Measurements from ENCODE around the gene MADD.

Gene MADD

GRCh38 chr11:47253660-47254059, 16.3 kb upstream of the MADD start:
- no peak for DNase-seq

GRCh38 chr11:47254386-47254785, 15.5 kb upstream of the MADD start:
- DNase-seq, result no peak

DNA sequence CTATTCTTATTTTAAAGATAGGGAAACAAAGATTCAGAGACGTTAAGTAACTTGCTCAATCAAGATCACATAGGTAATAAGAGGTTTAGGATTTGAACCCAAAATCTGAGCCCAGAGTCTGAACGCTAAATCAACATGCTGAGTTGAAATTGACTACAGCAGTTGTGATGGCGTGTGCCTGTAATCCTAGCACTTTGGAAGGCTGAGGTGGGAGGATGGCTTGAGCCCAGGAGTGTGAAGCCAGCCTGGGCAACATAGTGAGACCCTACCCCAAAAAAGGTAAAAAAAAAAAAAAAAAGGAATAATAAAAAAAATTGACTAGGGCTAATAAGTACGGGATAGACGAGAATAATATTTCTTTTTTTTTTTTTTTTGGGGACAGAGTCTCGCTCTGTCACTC, 13.6 kb upstream of the MADD start:
- DNase-seq, result no peak

GRCh38 chr11:47257177-47257516, 12.8 kb upstream of the MADD start:
- DNase-seq, result no peak

DNA sequence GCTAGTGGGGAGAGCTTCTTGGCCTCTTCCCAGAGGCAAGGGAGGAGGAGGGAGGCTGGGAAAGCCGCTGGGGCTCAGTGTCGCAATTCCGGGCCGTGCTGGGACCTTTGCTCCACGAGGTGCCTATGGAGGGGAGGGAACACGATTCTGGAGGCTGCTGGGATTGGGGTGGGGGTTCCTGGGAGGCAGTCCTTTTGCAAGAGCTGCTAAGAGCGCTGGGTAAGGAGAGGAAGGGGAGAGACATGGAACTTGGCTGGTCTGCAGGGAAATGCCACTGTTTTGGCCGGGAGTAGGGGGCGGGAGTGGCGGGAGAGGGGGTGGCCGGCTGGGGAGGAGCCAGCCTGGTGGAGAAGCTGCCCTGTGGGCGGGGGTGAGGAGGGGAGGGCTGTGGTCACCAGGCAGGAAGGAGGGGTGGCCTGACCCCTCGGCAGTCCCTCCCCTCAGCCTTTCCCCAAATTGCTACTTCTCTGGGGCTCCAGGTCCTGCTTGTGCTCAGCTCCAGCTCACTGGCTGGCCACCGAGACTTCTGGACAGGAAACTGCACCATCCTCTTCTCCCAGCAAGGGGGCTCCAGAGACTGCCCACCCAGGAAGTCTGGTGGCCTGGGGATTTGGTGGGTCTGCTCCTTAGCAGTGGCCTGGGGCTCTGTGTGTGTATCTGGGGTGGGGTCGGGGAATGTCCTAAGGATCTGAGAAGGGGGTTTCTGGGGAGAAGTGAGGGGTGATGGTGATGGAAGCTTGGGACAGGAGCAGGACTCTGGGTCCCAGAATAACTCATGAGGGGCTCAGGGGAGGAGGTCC, 12.2 kb upstream of the MADD start, which contains the start of gene NR1H3:
NR1H3 (plus strand) TSS at position 480 of the 800 bp plus-strand sequence. CDS start 1,221 bp downstream, outside the sequence.
- no peak for DNase-seq

DNA sequence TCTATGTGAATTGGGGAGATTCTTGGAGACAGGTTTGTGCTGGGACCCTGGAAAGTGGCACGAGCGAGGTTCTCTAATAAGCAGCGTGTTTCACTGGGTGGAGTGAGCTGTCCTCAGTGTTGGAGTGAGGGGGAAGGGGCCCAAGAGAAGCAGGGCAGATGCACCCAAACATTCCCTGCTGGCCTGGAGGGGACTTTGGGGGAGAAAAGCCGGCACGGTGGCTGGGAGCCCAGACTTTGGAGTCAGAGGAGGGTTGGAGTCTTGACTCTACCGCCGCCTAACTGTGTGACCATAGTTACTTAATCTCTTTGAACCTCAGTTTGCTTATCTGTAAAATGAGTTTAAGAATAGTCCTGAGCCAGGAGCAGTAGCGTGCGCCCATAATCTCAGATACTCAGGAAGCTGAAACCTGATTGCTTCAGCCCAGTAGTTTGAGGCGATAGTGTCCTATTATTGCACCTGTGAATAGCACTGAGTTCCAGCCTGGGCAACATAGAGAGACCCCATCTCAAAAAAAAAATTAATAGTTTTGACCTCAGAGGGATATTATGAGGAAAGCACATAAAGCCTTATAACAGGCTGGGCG, 11.5 kb upstream of the MADD start:
- DNase-seq, result no peak

DNA sequence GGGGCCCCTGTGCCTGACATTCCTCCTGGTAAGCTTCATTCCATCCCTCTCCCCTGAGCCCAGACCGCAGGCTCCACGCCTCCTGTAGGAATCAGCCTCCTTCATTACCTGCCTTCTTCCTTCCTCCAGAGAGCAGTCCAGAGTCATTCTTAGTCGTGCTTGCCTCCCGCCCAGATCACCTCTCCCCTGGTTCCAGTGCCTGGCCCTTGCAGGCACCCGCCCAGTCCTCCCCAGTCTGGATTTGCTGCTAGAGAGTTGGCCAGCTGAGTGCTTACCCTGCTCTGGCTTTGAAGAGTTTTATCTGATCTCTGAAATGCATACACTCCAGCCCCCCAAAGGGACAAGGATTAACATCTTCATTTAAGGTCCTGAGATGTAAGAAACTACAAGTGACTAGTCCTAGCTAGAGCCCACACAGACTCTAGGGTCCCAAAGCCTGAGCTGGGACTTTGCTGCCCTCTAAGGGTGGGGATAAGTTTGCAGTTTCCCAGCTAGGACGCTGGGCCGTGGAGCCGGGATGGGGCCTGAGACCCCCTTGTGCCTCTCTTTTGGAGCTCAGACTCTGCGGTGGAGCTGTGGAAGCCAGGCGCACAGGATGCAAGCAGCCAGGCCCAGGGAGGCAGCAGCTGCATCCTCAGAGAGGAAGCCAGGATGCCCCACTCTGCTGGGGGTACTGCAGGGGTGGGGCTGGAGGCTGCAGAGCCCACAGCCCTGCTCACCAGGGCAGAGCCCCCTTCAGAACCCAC, 10.5 kb upstream of the MADD start:
- peak; percentile 57 for DNase-seq

GRCh38 chr11:47260366-47260765, 9.6 kb upstream of the MADD start:
- no peak for DNase-seq

DNA sequence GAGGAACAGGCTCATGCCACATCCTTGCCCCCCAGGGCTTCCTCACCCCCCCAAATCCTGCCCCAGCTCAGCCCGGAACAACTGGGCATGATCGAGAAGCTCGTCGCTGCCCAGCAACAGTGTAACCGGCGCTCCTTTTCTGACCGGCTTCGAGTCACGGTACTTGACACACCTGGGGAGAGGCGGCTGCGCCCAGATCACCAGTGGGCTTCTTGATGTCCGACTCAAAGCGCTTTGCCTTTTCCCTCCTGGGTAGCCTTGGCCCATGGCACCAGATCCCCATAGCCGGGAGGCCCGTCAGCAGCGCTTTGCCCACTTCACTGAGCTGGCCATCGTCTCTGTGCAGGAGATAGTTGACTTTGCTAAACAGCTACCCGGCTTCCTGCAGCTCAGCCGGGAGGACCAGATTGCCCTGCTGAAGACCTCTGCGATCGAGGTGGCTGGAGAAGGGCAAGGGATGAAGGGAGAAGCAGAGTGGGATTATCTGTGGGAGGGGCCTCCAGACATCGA, 8.6 kb upstream of the MADD start:
- no peak for DNase-seq

- DNase-seq, result no peak
These were observed 5.8 kb upstream of the MADD start for GRCh38 chr11:47264119-47264518.

GRCh38 chr11:47264521-47264920, 5.4 kb upstream of the MADD start:
- no peak for DNase-seq

- no peak for DNase-seq
These were observed 2.1 kb upstream of the MADD start for GRCh38 chr11:47267876-47268275.

- no peak for DNase-seq
These were observed 1.4 kb upstream of the MADD start for GRCh38 chr11:47268448-47269001.

- peak; percentile 87 for DNase-seq
These were observed 718 bp upstream of the MADD start for GRCh38 chr11:47269002-47269828.

GRCh38 chr11:47270331-47271271, 668 bp downstream of the MADD start:
- no peak for DNase-seq

- DNase-seq, result no peak
These were observed 1.4 kb downstream of the MADD start for GRCh38 chr11:47271328-47271727.

DNA sequence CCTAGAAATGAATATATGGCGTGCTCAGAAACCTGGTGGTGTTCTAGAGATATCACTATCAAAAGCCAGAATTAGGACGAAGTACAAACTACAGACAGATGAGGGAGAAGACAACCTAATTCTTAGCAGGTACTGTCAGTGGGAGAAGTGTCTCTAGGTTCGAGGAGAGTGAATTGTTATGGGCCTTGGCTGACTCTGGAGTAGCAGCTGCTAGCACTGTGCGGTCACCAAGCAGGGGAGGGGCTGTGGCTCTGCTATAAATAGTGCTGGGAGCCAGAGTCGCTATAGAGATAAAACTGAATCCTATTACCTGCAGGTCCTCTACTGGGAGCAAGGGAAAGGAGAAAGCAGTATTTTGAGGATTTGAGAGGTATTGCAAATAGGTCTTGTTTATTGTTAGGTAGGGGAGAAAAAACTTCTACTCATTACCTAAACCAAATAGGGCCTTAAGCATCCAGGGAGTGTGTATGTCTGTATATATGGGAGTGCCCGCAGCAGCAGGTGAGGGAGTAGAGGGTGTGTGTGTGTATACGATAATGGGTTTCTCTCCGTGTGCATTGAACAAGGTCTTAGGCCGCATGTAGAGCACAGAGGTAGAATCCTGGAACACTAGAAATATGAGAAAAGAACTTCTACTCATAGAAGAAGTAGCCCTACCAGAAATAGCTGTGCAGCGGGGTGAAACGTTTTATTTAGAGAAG, 2.2 kb downstream of the MADD start:
- no peak for DNase-seq

- no peak for DNase-seq
These were observed 2.8 kb downstream of the MADD start for GRCh38 chr11:47272706-47273105.

DNA sequence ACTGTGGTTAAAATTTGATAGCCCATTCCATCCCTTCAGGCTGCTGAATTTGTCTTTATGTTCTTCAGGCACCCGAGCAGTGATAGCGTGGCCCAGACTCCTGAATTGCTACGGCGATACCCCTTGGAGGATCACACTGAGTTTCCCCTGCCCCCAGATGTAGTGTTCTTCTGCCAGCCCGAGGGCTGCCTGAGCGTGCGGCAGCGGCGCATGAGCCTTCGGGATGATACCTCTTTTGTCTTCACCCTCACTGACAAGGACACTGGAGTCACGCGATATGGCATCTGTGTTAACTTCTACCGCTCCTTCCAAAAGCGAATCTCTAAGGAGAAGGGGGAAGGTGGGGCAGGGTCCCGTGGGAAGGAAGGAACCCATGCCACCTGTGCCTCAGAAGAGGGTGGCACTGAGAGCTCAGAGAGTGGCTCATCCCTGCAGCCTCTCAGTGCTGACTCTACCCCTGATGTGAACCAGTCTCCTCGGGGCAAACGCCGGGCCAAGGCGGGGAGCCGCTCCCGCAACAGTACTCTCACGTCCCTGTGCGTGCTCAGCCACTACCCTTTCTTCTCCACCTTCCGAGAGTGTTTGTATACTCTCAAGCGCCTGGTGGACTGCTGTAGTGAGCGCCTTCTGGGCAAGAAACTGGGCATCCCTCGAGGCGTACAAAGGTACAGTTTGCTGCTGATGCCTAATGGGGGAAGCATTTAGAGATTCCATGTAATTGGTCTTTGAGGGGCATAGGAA, 4.7 kb downstream of the MADD start:
- DNase-seq, result no peak

DNA sequence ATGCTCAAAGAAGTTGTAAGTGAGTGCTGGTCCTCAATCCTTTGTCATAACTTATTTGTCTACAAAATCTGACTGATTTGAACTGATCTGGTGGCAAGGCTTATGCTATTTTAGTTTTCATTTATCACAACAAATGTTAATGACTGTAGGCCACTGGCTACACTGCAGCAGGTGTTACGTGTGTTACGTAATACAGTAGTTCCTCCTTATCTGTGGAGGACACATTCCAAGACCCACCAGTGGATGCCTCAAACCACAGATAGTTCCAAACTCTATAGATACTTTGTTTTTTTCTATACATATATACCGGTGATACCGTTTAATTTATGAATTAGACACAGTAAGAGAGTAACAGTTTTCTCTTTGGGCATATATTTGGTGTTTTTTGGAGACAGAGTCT, 7.0 kb downstream of the MADD start:
- no peak for DNase-seq

Data from activated naive CD4-positive, alpha-beta T cell treated with anti-CD3 and anti-CD28 coated beads, Interleukin-2, amount 50 U/mL, for 16 hours (primary cell).